ENCODE measurements around the gene TCF3.

Gene TCF3

DNA sequence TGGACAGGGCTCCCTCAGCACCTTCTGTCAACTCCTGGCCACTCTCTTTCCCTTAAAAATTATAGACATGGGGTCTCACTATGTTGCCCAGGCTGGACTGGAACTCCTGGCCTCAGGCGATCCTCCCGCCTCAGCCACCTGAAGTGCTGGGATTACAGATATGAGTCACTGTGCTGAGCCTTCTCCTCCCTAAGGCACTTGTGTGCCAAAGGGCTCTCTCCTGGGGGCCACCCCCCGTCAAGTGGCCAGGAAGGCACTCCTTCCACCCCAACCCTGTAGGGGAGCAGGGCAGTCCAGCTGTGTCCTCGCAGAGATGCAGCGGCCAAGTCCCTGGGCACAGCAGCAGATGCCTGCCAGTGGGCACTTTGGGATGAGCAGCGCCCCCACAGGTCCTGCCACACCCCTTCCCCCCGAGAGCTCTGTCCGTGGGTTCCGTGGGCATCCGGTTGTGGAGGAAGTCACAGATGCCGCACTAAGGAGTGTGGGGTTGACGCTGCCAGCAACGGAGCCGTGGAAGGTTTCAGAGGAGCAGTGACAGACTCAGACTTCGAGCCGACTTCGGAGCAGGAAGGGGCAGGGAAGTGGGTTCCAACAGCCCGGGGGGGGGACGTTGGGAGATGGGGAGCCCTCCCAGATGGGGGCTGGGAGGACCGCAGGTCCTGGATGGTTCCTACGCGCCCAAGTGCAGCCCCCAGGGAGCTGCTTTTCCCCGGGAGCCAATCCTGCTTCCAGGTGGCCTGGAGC is 43.9 kb downstream of the TCF3 start:
- DNase-seq: no peak

DNA sequence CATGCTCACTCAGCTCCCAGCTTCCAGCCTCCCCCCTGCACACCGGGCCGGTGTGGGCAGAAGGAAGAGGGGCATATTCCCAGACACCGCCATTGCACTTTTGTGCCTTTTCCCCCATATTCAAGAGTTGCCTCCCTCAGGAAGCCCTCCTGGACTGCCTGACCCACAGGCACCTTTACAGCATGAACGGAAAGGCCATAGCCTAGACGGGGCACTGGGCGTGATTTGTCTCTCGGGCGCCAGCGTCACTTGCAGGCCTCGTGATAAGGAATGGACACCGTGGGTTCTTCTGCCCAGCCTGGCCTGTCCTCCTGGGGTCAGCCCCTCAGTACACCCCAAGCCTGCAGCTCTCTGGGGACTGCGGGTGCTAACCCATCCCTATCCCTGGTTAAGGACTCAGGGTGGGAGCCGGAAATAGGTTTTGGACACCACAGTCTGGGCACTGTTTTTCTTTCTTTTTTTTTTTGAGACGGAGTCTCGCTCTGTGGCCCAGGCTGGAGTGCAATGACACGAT is 46.2 kb downstream of the TCF3 start:
- DNase-seq: no peak

DNA sequence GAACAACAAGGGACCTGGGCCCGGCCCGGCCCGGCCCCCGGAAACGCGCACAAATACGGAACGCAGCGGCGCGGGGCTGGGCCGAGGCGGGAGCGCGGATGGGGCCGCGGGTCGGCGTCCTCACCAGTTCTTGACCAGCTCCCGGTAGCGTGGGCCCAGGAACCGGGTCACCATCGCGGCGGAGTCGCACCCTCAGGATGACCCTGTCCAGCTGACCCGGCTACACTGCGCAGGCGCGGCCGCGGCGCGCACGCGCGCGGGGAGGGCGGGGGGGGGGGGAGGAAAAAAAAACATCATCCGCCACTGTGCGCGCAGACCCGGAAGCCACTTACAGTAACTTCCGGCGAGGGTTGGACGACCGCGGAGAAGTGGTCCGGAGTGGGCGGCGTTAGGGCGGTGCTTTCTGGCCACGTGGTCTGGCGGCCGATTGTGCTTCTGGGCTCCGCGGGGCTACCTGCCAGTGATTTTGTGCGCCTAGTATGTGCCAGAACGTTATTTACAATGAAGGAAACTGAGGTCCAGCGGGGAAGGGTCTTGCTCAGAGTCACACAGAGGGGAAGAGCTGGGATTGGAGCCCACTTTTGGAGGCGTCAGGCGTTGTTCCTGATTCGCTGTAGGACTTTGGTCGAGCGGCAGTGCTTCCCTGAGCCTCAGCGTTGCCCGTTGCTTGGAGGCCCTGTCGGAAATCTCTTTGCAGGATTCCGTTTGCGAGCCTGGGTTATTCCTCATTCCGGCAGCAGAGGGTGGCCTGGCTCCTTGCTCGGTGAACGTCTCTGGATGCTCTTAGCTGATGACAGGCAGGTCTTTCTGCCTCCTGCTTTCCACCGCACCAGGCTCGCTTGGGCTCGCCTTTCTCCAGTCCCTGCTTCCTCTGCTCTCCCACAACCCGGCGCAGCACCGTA is 46.9 kb downstream of the TCF3 start, which contains the start of gene UQCR11:
Gene UQCR11, minus strand, starts transcription at position 227 of the 902 bp plus-strand sequence. Its CDS starts 53 bp downstream, at position 174.
- peak; percentile 92 for DNase-seq

DNA sequence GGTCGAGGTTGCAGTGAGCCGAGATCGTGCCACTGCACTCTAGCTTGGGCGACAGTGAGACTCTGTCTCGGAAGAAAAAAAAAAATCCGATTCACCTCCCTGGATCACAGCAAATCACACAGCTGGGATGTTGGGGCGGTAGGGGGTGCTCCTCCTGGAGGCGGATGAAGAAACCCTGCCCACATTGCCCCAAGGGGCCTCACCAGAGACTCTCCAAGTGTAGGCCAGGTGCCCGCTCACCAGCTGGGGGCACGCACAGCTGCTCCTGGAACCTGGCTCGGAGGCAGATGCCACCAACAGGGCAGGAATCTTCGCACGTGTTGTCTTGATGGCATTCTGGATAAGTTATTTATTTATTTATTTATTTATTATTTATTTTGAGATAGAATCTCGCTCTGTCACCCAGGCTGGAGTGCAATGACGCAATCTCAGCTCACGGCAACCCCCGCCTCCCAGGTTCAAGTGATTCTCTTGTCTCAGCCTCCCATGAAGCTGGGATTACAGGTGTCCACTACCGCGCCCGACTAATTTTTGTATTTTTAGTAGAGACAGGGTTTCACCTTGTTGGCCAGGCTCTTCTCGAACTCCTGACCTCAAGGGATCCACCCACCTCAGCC is 50.2 kb downstream of the TCF3 start:
- no peak for DNase-seq

DNA sequence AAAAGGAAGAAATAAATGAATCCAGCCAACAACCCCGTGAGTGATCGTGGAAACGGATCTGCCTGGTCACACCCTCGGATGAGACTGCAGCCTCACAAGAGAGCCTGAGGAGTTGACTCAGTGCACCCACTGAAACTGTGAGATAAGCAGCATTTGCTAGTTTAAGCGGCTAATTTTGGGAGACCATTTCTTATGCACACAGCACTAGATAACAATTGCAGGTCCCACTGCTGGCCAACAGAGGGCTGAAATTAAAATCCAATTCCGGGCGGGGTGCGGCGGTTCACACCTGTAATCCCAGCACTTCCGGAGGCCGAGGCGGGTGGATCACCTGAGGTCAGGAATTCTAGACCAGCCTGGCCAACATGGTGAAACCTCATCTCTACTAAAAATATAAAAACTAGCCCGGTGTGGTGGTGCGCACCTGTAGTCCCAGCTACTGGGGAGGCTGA is 50.8 kb downstream of the TCF3 start:
- no peak for DNase-seq

DNA sequence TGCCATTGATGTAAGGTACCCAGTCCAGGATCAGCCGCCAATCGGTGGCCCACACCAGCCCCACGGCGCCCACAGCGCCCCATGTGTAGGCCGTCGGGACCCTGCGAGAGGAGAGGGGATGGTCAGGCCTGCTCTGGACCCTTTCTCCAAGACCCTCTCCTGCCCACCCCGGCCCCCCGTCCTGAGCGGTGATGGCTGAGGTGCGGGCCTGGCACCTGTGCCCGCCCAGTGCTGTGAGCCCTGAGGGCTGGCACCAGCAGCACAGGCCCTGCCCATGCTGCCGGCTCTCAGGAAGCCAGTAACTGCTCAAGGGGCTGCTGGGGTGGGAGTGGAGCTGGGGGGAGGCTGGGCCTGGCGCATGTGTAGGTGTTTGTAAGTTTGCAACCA is 53.0 kb downstream of the TCF3 start:
- DNase-seq: no peak

DNA sequence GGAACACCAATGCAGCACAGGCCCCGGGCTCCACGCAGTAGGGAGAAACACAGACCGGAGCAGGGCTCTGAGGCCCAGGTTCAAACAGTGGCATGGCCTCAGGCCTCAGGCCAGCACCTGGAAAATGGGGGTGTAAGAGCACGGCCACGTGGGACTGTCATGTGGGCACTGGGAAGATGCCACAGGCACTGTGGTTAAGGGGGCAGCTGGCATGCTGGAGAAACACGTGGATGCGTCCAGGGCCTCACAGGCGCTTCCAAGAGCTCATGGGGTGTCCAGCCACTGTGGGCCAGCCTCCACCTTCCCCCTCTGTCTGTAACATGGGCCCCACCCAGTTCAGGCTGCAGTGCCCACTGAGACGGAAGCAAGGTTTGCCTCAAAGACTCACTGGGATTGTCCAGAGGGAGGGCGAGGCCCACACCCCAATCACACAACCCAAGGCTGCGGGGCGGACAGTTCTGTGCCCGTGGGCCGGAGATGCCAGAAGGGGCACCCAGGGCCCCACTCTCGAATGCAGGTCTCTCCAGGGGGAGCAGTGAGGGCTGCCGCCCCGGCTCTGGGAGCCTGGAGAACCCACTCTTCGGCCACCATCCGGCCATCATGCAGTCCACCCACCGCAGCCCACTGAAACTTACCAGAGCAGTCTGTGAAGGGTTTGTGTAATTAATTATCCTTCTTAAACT is 53.5 kb downstream of the TCF3 start:
- DNase-seq: no peak

DNA sequence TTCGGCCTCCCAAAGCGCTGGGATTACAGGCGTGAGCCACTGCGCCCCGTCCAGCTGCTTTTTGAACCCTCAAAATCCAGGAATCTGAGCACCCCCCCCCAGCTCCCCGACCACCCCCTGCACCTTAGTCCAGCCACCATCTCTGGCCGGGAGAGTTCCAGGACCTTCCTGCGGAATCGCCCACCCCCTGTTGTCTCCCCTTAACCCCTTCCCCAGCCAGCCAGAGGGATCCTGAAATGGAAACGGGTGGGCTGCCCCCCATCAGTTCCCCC is 59.0 kb downstream of the TCF3 start:
- DNase-seq: no peak

DNA sequence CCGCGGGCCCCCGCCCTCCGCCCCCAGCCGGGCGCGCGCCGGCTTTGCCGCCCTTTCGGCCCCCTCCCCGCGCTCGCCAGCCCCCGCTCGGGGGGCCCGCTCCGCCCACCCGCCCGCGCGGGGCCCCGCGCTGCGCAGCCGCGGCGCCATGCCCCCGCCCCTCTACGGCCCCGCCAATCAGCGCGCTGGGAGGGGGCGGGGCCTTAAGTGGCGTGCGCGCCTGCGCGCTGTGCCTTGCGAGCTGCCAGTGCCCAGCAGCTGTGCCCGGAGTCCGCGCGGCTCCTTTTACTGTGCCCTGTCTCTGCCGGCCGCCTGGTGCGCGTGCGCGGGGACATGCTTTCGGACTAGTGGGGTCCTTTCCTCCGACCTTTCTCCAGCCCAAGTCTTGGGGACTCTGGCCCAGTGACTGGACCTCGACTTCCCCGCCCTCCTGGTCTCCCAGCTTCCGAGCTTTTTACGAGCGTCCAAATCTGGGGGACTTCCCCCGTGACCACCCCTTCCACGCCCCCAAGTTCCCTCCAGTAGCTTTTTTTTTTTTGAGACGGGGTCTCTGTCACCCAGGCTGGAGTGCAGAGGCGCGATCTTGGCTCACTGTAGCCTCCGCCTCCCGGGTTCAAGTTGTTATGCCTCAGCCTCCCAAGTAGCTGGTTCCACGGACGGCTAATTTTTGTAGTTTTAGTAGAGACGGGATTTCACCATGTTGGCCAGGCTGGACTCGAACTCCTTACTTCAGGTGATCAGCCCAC is 59.5 kb downstream of the TCF3 start, which contains the start of gene MBD3:
Gene MBD3, minus strand, starts transcription at position 111 of the 746 bp plus-strand sequence. CDS start 234 bp downstream, outside the sequence.
- peak; percentile 31 for DNase-seq

DNA sequence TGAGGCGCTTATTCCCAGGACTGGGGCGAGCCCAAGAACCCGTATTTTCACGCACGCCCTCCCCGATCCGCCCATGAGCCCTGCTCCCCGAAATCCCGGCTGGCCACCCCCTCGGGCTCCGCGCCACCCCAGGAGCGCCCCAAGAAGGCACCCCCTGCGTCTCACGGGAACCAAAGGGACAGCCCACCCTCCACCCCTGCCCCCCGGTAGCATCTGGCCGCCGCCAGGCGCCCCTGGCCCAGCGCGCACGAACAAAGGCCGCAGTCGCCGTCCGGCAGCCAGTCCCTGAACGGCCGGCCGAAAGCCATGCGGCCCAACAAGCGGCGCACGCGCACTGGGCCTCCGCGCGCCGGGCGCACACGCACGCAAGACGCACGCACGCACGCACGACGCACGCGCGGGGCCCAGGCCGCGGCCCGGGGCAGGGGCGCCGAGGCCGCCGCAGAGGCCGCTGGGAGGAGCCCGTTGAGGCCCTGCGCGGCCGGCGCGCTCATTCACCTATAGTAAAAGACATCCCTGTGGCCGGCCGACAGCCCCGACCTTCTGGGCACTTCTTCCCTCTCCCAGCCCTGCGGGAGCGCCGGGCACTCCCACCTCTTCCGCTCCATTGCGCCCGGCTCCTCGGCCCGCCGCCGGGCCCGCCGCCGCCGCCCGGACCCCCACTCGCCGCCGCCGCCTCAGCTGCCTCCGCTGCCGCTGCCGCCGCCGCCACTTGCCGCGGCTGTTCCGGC is 60.2 kb downstream of the TCF3 start:
- no peak for DNase-seq

DNA sequence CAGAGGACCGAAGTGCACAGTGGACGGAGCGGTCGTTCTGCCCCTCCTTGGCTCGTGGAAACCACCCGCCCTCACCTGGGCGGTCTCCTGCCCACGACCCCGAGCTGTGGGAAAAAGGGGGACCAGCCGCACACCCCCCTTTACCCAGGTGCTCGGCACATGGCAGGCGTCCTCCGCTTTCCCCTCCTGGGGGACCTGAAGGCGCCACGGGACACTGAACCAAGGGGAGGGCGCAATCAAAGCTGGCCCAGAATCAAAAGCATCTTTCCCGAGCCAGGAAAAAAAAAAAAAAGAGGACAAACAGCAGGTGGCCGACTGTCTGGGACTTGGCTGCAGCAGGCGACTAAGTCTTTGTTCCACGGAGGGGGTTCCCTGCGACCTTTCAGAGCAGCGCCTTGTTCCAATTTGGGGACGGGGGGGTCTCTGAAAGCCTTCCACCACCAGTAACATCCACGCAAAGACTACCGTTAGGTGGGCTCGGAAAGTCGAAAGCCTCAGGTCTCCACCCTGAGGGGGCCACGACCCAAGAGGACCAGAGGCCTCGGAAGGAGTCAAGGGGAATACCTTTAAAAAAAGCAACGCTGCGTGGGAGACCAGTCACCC is 60.9 kb downstream of the TCF3 start:
- DNase-seq: no peak

DNA sequence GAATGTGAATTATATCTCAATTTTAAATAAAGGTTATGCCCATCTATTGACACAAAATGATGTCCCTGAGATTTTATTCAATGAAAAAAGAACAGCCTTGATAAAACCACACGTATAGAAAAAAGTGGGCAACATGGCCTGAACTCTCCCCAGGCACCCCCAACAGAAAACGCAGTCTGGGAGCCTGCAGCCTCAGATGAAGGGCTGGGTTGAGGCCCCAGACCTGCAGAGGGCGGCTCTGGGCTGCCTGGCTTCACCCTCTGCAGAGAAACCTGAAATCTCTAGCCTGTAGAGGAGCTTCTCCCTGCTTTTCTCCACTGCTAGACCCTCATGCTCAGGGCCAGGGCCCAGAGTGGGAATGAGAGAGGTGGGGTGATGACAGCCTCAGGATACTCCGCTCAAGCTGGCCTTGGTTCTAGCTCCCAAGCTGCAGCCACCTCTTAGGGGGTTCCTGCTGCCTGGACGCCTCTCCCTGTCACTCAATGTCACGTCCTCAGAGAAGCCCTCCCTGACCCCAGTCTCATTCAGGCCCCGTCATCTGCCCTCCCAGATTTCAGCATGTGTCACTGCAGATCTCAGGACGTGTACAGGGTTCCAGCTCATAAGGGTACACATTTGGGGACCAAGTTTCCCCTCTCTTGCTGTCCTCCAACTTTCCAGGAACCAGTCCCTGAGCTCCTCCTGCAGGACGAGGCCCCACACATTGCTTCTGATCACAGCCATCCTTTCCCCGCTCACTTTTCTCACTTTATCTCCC is 61.6 kb downstream of the TCF3 start:
- no peak for DNase-seq

DNA sequence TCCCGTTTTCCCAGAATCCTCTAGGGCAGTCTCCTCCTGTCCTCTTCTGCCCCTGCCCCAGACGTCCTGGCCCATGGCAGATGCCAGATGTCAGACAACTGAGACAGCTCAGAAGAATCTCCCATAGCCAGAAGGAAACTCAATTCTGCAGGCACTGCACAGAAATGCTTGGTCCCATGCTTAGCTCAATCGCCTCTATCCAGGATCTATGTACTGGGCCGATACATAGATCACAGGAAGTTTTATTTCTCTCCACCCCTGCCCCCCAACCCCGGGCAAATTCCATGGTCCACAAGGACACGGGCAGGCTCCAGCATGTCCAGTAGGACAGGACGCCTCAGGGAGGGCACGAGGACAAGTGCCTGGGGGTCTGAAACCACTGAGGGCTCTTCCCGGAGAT is 64.5 kb downstream of the TCF3 start:
- no peak for DNase-seq

DNA sequence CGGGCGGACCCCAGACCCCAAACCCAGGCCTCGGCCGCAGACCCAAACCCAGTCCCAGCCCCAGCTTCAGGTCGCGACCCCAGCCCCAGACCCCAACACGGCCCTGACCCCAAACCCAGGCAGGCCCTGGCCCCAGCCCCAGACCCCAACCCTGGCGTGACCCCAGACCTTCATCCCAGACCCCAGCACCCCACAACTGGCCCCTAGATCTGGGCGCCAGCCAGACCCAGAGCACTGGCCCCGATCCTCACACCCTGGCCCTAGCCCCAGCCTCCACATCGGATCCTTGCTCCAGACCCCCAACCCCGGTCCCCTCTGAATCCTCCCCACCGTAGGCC is 67.2 kb downstream of the TCF3 start:
- no peak for DNase-seq

DNA sequence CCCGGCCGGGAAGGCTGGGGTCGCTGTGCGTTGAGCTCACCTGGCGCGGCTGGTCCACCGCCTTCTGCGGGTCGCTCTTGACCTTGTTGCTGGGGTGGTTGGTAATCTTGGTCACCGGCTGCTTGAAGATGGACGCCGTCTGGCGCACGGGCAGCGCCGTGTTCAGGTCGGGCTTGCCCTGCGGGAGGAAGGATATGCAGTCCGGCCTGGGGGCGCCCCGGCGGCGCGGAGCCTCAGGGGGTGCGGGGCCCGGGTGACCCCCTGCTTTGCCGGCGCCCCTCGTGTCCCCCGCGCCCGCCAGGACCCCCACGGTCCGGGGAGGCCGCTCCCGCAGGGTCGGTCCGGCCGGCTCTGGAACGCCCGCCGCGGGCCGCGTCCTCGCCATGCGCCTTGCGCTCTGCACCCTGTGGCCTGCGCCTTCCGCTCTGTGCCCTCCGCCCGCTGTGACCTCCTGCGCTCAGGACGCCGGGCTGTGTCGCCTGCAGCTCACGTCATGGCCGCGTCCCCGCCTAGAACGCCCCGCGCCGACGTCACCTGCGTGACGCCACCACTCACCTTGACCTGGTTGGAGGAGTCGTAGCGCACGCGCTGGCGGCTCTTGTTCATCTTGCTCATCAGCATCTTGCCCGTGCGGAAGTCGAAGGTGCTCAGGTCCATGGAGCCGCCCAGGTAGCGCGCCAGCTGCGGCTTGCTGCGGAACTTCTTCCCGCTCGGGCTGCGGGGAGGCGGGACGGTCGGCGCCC is 67.7 kb downstream of the TCF3 start:
- DNase-seq: no peak

DNA sequence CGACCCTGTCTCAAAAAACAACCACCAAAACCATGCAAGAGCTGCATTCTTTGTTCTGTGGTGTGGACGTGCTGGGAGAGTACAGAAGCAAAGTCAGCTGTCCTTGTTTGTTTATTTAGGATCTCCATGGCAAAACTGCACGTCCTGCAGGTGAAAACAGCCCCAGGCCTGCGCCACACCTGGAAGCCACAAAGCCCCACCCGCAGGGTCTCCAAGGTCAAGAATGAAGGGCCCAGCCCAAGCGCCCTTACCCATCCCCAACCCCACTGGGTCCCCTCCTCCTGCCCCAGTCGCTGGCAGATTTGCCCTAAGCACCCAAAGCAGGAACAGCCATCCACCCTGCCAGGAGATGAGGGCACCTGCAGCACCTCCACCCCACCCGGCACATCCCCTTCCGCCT is 70.2 kb downstream of the TCF3 start:
- no peak for DNase-seq

DNA sequence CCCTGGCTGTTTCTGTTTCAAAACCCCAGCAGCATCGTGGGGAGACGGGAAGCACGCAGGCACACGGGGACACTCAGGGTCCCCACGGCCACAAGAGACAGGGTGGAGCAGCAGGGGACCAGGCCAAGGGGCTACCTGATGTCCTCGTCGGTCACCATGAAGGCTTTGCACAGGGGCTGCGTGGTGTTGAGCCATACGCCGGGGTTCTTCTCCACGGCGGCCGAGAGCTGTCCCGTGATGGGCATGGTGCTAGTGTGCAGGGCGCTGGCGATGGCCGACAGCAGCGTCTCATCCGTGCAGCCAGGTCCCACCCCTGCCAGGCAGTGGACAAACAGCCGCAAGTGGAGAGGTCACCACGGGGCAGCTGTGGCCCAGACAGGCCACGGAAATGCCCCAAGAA is 71.5 kb downstream of the TCF3 start:
- DNase-seq: no peak

DNA sequence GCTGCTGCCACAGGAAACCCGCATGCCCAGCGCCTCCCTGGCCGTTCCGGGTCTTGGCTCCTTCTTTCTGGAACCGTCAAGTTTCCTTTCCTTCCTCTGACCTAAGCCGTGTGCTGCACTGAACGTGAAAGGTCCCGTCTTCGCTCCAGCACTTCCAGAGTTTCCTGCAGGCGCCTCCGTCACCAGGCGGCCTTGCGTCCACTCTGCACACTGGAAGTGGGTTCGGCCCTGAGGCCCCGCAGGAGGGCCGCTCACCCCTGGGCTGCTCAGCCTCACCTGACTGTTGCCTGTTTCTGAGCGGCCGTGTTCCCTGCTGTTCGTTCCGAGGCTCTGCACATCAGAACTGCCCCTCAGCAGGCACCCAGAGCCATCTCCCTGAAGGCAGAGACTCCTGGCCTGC is 72.0 kb downstream of the TCF3 start:
- no peak for DNase-seq

DNA sequence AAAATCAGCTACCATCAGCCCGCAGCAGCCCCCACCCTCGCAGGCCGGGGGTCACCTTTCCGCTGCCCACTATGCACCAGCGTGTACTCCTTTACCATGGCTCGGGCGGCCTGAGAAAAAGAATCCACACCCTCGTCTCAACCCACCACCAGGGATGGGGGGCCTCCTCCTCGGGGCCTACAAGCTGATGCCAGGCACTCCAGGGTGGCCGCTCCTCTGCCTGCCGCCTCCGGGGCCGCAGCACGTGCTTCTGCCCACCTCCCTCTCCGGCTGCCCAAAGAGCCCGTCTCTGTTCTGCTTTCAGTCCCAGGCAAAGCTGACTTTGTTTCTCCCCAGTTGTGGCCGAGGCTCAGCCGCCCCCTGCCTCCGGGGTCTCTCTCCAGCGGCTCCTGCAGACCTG is 73.2 kb downstream of the TCF3 start:
- no peak for DNase-seq
